ENCODE data around the gene ZNRF4. TPM values are rescaled to one million over a fixed set of nuclear protein-coding genes. Genes with fewer than 3 reads are reported as not detected.

ZNRF4 gene
- total RNA-seq, 1 experiment from 2014 or later: not detected

GRCh38 chr19:5463959-5464358, 8.7 kb downstream of the ZNRF4 start:
- DNase-seq (ENCODE audit: low spot score): no peak
- ATAC-seq: no peak
- H3K9me3 Mint-ChIP-seq: peaks cover 24% of the 10 kb centered on the region
- no peaks in the 10 kb centered on the region for H3K4me1 Mint-ChIP-seq
- no peak overlapping the region for H3K4me3 Mint-ChIP-seq
- H3K27me3 Mint-ChIP-seq (ENCODE audit: low read depth): peaks cover 11% of the 10 kb centered on the region
- POLR2A ChIA-PET: no interaction called here
- CTCF ChIA-PET: interaction anchor here (0.6 kb wide), 2 partner anchors 14 to 1476 kb away, joined by 4 to 8 read pairs; no protein-coding TSS in a partner anchor
- H3K27ac Mint-ChIP-seq: no peak overlapping the region
- TF ChIP-seq NFE2L1 (CRISPR knock-in tag; IDR thresholded peaks at IDR 0.05): no peak
- no peak for TF ChIP-seq RELA (CRISPR knock-in tag; IDR thresholded peaks at IDR 0.05; ENCODE audit: borderline replicate concordance)
- TF ChIP-seq IRF2 (CRISPR knock-in tag; IDR thresholded peaks at IDR 0.05; ENCODE audit: borderline replicate concordance, low read depth): no peak
- TF ChIP-seq FOXJ3 (CRISPR knock-in tag; IDR thresholded peaks at IDR 0.05; ENCODE audit: borderline replicate concordance): no peak
- TF ChIP-seq ZNF416 (CRISPR knock-in tag; IDR thresholded peaks at IDR 0.05): no peak
- TF ChIP-seq TEAD4 (CRISPR knock-in tag; IDR thresholded peaks at IDR 0.05): no peak
- no peak for TF ChIP-seq USF2 (CRISPR knock-in tag; IDR thresholded peaks at IDR 0.05)
- TF ChIP-seq ZNF512 (CRISPR knock-in tag; IDR thresholded peaks at IDR 0.05; ENCODE audit: borderline replicate concordance): no peak
- no peak for TF ChIP-seq OVOL2 (CRISPR knock-in tag; IDR thresholded peaks at IDR 0.05; ENCODE audit: borderline replicate concordance)
- TF ChIP-seq RORB (CRISPR knock-in tag; IDR thresholded peaks at IDR 0.05): no peak
- TF ChIP-seq ZNF396 (CRISPR knock-in tag; IDR thresholded peaks at IDR 0.05; ENCODE audit: borderline replicate concordance): no peak
- TF ChIP-seq ZNF425 (CRISPR knock-in tag; conservative IDR thresholded peaks at IDR 0.05): no peak
- TF ChIP-seq TCF7 (CRISPR knock-in tag; IDR thresholded peaks at IDR 0.05; ENCODE audit: low read depth): no peak
- TF ChIP-seq E2F5 (CRISPR knock-in tag; IDR thresholded peaks at IDR 0.05): no peak
- H3K36me3 Mint-ChIP-seq: no peaks in the 10 kb centered on the region

GRCh38 chr19:5466072-5466471, 10.9 kb downstream of the ZNRF4 start:
- POLR2A ChIA-PET: no interaction called here
- Mint-ChIP-seq H3K4me1 (0 out of 2 replicates have a peak, but pooled peaks cover 3% of the 10 kb centered on the region), H3K27me3 (ENCODE audit: low read depth) (peaks cover 12% of the 10 kb centered on the region), H3K27ac (no peak overlapping the region), H3K36me3 (no peaks in the 10 kb centered on the region), H3K4me3 (no peak overlapping the region), H3K9me3 (peaks cover 24% of the 10 kb centered on the region)
- CTCF ChIA-PET: interaction anchor here (1.5 kb wide), 1 partner anchor 96 kb away, joined by 5 read pairs; no protein-coding TSS in a partner anchor
- no peak for ATAC-seq
- no peak for DNase-seq (ENCODE audit: low spot score)
- no peak for TF ChIP-seq IRF1 (CRISPR knock-in tag; IDR thresholded peaks at IDR 0.05)
- TF ChIP-seq ERG (CRISPR knock-in tag; IDR thresholded peaks at IDR 0.05): no peak
- no peak for TF ChIP-seq ARID4B (CRISPR knock-in tag; IDR thresholded peaks at IDR 0.05; ENCODE audit: borderline replicate concordance)
- TF ChIP-seq PRRX2 (CRISPR knock-in tag; IDR thresholded peaks at IDR 0.05): no peak
- TF ChIP-seq NR2C2 (CRISPR knock-in tag; IDR thresholded peaks at IDR 0.05): no peak
- no peak for TF ChIP-seq ZNF317 (CRISPR knock-in tag; IDR thresholded peaks at IDR 0.05; ENCODE audit: borderline replicate concordance, low read depth)
- TF ChIP-seq CREB1 (CRISPR knock-in tag; IDR thresholded peaks at IDR 0.05): no peak
- no peak for TF ChIP-seq USF2 (CRISPR knock-in tag; IDR thresholded peaks at IDR 0.05)
- no peak for TF ChIP-seq EMX1 (CRISPR knock-in tag; IDR thresholded peaks at IDR 0.05)
- TF ChIP-seq IRF2 (CRISPR knock-in tag; IDR thresholded peaks at IDR 0.05; ENCODE audit: borderline replicate concordance, low read depth): no peak
- no peak for TF ChIP-seq CREM (CRISPR knock-in tag; IDR thresholded peaks at IDR 0.05)

Measured in WTC11 (cell line).